HUDEP-2 (cell line): ENCODE measurements around the gene MRFAP1L1.
"Not testable (repeated sequence)": the region's sequence is repeated elsewhere in the genome, so short reads cannot be mapped to it uniquely, and the experiment has no call there.

Experiments used
- DNase-seq, 76 experiments: peaks; one replicate each; lab custom pipeline; 2025; ENCODE audit not compliant: unreplicated experiment in 76 of 76; lab: John Stamatoyannopoulos, UW

The MRFAP1L1 gene

DNA sequence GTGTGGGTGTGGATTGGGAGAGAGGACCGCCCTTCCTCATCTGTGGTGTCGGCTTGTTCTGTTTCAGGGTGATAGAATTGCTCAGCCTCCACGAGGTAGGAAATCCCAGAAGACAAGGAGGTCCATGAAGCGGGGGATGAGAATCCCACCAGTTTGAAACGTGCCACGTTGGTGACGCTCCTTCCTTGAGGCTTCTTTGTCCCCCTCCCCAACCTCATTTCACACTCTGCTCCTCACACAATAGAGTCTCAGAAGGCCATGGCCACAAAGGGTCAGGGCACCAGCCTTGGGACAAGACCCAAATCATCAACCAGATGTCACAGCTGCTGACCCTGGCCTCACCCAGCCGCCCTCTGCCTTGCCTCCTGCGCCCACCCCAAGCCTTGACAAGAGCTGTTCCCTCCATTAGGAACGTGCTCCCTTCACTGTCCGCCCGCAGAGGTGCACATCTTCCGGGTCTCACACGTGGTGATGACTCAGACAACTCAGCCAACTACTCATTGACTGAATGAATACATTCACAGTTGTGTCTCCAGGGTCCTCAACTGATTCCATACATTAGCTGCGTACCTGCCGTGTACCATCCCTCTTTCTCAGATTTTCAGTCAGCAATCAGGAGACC is 24.6 kb upstream of the MRFAP1L1 start:
- peak in 4 of 76 experiments; percentile 17 to 47 (median 21) for DNase-seq

DNA sequence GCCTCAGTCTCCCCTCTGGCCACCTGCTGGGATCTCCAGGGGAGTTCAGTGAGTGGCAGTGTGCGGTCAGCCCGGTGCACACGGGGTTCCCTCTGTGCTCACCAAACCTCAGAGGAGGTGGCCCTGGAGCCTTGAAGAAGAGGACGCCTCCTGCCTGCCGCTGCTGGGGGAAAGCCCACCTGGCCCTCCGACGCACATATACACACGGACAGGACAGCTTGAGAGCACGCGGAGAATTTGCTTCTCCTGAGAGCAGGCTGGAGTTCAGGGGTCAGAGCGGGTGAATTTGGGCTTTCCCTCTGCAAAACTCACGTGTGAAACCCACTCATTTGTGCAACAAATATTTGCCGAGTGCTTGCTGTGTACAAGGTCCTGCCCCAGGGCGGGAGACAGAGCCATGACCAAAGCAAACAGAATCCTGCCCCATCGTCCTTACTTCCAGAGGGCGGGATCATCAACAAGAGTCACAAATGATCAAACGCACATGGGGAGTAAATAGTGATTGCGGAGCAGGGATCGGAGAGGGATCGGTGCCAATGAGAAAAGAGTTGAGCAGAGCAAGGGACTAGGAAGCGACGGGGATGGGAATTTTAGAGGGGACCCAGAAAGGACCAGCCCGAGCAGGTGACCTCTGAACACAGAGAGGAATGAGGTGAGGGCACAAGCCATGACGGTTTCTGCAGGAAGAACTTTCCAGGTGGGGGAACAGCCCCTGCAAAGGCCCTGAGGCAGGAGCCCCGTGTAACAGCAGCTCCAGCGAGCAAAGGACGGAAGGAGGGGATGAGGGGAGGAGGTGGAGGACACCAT is 23.9 kb upstream of the MRFAP1L1 start:
- peak in 2 of 76 experiments; percentile 6 to 25 for DNase-seq

DNA sequence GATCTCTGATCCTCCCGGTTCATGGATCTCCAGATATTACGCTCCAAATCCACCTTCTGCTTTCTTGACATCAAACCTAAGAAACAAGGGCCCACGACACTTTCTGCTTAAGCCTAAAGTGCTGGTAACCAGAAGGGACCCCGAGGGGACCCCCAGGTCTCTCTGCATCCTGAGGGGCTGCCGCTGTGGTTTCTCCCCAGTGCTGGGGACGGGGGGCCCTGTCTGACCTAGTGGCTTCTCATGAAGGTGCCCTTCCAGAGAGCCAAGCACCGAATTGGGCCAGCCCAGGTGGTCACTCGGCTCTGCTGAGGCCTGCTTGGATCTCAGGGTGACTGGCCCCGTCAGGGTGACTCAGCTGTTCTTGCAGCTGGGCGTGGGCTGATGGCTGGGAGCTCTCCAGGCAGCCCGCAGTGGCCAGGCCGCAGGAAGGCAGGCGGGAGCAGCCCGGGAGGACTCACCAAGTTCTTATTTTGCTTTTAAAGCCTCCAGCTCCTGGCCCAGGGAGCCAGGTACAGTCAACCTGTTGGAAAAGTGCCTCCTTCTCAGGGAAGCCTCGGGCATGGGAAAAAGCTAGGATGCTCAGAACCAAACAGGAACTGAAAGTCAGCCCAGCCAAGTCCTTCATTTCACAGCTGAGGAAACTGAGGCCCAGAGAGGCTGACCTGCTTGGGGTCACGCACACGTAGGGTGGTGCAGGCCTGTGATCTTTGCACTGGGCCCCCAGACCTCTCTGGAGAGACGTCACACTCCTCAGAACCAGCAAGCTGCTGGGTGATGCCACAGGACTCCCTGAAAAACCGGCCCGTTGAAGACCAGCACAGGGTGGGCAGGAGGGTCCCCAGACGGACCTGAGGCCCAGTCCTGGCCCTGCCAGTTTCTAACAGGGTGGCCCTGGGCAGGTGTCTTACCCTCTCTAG is 23.0 kb upstream of the MRFAP1L1 start:
- DNase-seq = peak in 73 of 76 experiments; percentile 30 to 84 (median 62)

DNA sequence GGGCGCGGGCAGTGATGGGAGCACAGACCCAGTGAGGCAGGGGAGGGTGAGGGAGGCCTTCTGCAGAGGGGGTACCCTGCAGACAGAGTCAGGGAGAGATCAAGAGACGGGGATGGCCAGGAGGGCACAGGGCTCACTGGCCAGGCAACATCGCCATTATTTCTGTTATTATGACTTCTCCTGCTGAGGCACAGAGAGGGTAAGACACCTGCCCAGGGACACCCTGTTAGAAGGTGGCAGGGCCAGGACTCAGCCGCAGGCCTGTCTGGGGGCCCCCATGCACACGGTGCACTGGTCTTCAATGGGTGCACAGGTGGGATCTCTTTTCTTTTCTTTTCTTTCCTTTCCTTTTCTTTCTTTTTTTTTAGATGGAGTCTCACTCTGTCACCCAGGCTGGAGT is 22.1 kb upstream of the MRFAP1L1 start:
- no peak for DNase-seq

DNA sequence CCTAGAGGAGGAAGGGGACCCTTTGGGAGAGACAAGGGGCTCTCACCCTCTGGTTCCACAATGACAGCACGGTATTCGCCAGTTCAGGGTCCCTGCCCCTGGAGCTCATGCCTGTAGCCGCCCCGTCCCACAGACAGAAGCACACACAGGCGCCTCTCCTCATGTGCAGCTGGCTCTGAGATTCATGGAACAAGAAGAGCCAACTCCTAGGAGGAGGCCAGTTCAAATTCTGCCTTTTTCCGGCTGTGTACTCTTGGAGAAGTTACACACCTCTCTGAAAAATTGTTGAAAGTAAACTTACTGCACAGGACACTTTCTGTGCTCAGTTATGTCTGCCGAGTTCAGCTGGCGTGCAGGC is 21.6 kb upstream of the MRFAP1L1 start:
- DNase-seq = no peak

DNA sequence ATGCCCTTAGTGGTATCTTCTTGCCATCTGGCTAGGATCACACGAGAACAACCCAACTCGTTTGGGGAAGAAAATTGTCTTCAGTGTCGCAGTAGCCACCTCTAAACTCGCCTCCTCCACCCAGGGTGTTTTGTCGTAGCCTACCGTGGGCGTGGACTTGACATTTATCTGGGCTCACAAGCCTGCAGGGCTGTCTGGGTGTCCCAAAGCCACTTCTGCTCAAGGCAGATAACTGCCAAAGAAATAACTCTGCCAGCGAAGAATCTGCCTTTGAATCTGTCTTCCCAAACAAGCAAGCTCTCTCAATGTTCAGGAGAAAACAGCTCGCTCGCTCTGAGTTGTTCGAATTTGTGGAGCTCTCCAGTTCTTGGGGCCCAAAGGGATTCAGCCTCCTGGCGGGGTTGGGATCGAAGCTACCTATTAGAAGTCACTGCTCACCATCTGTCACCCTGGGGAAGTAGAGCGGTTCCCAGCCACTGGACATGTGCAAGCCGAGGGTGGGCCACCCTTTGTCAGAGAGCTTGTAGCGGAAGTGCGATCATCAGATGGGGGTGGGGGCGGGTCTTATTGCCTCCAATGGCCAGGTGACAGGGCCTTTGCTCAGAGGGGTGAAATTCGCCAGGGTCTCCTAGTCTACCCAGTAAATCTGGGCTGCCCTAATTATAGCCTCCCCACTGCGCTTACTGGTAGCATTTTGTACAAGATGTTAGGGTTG is 21.1 kb upstream of the MRFAP1L1 start:
- DNase-seq = peak in 75 of 76 experiments; percentile 69 to 97 (median 90)

DNA sequence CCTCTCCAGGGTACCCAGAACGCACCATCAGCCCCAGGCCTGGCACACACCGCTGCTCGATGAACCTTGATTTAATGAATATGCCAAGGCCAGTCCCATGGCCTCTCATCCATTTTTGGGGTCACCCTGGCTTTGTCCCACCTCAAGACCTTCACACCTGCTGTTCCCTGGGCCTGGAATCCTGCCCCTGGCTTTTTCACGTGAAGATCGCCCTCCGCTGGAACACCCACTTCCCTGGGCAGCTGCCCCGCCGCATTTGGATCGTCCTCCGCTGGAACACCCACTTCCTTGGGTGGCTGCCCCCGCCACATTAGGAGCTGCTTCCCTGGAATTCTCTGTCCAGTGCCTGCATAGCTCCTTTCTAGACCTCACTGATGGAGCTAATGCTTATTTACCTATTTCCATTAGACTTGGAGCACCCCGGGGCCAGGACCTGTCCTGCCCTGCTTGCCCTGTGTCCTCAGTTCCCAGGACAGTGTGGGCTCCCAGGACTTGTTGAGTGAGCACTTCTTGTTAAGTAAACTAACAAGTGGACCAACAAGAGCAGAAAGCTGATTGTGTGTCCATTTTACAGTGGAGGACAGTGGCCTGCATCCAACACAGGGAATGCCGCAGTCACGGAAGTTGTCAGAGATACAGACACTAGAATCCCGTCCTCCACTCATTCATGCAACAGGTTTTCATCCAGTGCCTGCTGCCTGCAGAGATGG is 18.8 kb upstream of the MRFAP1L1 start:
- no peak for DNase-seq

DNA sequence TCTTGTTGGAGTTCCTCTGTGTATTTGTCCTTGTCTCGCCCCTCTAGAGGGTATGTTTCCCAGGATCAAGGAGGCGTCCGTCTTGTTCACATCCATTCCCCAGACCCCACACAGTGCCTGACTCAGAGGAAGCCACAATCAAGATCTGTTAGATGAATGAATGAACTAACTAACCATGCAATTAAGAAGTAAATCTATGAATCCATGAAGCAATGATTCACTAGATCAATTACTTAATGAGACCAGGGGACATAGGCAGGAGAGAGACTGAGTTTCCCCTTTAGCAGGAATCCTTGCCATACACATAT is 18.2 kb upstream of the MRFAP1L1 start:
- no peak for DNase-seq

DNA sequence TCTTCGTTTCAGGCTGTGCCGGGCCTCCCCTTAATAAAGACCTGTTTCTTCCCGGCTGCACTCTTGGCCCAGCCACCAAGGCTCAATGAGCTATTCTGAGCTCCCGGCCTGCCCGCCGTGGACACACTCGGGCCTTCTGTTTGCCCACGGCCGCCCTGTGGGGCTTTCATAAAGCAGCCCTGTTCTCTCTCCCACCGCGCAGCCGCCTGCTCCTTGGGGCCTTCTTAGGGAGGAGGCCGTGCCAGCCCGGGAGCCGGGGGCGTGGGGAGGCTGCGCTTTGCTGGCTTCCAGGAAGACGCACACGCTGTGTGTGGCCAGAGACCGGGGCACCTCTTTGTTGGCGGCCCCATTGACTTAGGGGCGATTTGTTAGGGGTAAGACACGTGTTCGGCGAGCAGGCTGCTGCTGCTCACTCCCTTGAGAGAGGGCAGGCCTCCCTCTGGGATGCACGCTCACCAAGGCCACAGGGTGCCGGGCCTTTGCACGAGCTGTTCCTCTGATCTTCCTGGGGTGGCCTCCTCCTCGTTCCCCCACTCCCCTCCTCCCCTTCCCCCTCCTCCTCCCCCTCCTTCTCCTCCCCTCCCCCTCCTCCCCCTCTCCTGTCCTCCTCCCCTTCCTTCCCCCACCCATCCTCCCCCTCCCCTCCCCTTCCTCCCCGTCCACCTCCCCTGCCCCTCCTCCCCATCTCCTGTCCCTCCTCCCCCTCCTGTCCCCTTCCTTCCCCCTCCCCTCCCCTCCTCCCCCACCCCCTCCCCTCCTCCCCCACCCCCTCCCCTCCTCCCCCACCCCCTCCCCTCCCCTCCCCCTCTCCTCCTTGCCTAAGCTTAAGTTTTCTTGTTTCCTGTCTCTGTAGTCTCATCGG is 17.6 kb upstream of the MRFAP1L1 start:
- DNase-seq = no peak

DNA sequence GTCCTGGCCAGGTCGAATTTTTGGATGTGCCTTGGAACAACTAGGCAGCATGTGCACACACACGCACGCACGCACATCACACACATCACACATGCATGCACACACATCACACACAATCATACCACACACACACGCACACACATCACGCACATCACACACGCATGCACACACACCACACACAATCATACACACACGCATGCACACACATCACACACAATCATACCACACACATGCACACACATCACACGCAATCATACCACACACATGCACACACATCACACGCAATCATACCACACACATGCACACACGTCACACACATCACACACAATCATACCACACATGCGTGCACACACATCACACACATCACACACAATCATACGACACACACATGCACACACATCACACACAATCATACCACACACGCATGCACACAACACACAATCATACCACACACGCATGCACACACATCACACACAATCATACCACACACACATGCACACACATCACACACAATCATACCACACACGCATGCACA is 15.8 kb upstream of the MRFAP1L1 start:
- DNase-seq = not testable (repeated sequence)

DNA sequence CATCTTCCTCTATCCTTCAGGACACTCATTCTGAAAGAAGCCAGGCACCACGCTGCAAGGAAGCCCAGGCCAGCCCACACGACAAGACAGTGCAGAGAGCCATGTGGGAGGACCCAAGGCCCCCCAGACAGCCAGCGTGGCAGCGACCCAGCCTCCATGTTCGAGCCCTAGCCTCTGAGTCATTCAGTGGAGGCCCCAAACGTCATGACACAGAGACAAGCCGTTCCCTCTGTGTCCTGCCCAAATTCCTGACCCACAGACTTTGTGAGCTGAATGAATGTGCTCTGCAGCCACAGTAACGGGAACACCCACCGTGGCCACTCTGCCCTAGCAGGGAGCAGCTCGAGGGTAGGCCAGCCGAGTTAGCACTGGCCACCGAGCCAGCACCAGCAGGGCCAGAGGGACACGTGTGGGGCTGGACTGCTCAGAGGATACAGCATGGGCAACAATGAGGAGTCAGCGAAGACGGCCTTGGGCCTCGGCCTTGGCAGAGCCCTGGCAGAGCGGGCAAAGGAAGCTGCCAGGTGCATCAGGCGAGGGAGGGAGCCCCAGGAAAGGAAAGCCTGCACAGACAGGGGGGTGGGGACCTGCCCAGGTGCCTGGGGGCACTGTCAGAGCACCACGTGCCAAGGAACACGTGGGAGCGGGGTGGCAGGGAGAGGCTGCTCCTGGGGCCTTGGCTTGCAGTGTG is 14.9 kb upstream of the MRFAP1L1 start:
- no peak for DNase-seq

DNA sequence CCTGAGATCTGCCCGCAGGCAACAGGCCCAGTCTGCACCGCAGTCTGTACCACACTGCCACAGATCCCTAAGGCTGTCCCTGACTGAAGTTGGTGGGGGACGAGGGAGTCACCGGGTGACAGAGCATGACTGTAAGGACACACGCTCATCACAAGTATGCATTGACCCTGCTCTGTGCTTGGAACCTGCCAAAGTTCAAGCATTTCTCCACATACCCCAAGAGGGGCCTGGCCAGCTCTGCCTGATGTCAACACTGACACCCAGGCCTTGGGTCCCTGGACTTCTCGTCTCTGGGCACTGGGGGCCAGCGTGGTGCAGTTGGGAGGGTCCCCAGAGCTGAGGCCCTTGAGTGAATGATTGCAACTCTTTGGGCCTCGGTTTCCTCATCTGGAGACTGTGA is 14.2 kb upstream of the MRFAP1L1 start:
- no peak for DNase-seq

DNA sequence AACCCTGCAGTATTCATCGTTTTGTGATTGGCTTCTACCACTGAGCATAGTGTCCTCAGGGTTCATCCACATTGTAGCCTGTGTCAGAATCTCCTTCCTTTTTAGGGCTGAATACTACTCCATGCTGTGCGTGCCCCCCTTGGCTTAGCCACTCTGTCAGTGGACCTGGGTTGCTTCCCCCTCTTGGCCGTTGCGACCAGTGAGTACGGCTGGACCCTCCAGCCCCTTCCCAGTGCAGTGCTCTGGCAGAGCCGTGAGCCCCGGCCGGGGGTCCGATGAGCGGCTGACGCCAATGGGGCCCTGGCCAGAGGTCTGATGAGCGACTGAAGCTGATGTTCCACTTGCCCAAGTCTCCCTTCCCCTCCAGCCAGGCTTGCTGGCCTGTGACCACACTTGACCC is 13.2 kb upstream of the MRFAP1L1 start:
- no peak for DNase-seq

DNA sequence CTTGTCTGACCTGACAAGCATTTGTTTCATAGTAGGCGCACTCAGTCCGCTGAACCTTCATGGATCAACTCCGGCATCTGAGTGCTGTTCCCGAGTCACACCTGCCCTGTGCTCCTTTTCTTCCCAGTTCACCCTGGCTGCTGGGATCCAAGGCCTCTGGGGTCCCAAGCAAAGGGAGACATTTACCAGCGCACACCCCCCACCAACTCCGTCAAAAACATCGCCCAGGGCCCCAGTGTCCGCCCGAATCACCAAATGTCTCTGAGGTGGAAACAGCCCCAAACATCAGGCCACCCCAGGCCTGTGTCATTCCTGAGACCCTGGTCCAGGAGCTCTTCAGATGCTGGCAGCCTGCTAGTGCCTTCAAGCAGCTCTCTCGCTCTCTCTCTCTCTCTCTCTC is 11.5 kb upstream of the MRFAP1L1 start:
- DNase-seq = no peak

DNA sequence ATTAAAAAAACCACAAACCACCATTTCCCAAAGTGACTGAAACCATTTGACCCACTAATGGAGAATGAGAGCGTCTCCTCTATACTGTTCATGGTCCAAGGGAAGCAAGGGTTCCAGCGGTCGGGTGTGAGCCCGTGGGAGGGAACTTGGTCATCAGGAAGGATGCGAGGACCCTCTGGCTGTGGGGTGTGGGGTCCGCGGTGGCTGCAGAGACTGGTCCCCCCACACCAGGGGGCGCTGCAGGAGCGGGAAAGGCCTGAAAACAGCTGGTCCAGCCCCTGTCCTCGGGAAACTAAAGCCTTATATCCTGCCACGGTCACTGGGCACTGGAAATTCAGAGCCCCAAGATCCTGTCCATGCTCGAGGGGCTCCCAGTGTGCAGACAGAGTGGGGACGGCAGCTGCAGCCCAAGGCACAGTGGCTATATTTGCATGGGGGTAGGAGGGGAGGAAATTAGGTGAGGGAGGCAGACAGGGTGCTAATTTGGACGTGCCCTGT is 10.6 kb upstream of the MRFAP1L1 start:
- DNase-seq = peak in 68 of 76 experiments; percentile 8 to 86 (median 66)

DNA sequence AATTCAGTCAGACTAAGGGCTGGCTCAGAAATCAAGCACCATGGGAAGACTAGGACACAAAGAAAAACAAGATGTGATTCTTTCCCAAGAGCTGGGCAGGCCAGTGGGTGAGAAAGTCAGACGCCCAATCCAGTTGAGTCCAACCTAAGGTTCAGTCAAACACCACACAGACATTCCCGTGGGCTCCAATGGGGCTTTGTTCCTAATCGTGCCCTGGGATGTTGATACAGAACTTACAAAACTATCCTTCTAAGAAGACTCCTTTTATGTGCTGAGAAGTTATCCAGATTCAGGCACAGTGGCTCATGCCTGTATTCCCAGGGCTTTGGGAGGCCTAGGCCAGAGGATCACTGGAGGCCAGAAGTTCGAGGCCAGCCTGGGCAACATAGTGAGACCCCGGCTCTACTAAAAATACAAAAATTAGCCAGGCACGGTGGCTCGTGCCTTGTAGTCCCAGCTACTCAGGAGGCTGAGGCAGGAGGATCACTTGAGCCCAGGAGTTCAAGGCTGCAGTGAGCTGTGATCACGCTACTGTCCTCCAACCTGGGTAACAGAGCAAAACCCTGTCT is 10.0 kb upstream of the MRFAP1L1 start:
- DNase-seq = no peak

DNA sequence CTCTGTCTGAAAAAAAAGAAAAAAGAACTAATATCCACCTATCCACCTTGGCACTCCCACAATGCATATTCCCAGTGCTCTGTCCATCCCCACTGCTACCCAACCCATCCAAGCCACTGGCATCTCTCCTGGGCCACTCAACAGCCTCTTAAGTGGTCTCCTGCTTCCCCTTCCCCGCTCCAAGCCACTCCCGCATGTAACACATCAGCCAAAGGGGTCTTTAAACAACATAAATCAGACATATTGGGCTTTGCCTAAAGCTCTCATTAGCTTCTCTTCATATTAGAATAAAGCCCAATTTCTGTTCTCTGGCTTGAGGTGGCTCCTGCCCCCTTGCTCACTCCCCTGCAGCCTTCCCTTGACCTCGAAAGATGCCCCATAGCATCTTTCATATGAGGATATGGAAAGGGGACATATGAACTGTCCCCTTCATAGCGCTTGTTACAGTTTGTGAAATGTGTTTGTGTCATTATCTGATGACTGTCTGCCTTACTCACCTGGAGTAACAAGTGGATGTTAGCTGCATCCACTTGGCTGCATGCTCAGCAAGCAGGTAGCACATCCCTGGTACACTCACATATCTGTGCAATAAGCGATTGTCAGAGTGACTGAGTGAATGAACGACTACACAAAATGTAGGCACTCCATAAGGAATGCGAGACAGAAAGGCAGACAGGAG is 9.4 kb upstream of the MRFAP1L1 start:
- no peak for DNase-seq
